HG03378 (cell line): ENCODE results near the gene INTS6.

Experiments
- ATAC-seq: cut with Tn5 transposase; IDR thresholded peaks from one replicate; pipeline ENCODE4 v1.9.1; 2021; ENCODE audit warnings: mild to moderate bottlenecking, moderate library complexity; ENCODE audit not compliant: unreplicated experiment

Gene INTS6

DNA sequence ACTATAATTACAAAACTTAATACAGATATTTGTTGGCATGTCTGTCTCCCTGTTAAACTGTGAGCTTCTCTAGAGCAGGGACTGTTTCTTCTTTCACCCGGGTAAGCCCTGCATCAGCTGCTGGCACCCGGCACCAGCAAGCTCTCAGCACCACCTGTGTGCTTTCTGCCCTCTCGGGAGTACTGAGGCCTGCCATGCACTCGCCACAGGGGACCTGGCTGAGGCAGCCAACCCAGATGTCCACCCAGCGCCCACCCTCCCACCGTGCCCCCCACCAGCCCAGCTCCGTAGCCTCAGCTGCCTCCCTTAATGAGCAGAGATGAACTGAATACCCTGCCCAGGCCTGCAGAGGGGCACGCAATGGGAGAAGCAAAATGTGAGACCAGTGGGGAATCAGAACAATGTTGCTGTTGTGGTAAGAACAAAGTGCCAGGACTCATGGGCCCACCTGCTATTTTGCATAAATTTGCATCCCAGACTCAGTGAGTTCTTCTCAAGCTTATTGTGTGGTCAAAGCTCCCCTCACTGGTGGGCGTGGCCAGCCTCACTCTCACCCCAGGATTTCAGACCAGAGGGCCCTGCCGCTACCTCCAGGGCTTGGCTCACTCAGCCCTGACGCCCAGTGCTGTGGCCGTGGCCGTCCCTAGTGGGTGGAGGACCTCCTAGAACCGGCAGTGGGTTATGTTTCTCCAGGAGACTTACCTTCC is 128.0 kb downstream of the INTS6 start:
- ATAC-seq = peak; percentile 64

DNA sequence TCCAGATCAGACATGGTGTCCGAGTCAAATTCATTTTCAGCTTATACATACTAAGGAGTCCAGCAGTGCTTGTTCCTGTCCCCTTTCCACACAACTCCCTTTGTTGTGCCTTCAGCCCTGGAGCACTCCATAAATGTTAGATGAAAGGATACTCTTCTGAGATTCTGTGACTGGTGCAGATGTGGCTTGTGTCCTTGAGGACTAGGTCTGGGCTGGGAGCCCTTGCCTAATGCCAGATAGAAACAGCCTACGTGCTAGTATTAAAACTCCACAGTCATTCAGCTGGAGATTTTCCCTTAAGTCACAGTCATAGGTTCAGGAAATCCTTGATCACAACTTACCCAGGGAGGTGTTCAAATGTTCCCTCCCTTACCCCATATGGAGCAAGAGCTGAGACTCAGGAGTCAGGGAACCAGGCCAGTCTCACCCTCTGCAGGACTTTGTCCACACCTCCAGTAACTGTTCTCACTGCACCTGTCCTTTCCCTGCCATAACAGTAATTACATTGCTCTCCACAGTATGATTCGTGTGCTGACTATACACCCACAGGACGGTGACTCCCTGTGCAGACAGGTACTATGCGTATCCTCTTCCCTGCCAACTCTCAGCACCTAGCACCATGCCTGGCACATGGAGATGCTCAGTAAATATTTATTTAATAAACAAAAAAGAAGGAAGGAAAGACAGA is 128.9 kb downstream of the INTS6 start:
- ATAC-seq = no peak

DNA sequence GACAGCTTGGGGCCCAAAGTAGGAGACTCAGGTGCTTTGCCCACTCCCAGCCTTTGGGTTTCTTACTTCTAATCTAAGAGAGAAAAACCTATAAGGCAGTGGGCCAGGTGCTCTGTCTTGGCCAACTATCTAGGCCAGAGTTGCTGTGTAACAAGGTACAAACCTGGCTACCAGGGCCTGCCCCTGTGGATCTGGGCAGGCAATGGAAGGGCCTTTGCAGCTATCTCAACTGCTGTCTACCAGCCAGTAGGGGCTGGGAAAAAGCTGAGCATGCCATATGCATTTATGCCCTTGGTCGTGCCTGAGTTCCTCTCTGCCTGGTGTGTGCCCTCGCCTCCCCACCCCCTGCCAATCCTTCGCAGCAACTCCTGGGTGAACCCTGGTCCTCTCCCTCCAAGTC is 130.0 kb downstream of the INTS6 start:
- no peak for ATAC-seq

DNA sequence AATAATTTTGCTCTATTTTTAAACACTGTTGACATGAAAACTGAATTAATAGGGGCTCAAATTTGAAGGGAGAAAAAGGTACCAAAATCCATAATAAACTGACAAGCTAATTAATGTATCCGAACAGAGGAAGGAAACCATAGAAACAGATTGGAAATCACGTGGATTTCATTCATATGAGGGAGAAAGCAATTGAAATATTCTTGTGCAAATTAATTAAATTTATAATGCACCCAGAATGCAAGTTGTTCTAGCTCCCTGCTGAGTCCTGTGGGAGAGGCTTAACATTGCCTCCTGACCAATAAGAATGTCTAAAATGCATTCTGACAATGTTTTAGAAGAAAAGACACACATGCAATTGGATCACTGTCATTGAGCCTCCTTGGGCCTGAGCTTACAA is 131.0 kb downstream of the INTS6 start:
- no peak for ATAC-seq

DNA sequence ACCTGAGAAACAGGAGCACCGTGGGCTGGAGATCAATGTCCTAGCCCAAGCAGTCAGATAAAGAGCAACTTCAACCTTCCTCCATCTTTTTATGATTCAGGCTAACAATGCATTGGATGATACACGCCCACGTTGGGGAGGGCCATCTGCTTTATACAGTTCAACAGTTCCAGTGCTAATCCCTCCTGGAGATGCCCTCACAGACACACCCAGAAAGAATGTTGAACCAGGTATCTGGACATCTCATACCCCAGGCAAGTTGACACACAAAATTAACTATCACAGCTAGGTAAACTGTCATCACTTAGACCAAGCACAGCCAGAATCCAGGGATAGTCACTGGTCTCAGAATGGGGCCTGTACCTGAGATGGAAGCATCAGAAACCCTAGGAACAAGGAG is 134.0 kb downstream of the INTS6 start:
- no peak for ATAC-seq

DNA sequence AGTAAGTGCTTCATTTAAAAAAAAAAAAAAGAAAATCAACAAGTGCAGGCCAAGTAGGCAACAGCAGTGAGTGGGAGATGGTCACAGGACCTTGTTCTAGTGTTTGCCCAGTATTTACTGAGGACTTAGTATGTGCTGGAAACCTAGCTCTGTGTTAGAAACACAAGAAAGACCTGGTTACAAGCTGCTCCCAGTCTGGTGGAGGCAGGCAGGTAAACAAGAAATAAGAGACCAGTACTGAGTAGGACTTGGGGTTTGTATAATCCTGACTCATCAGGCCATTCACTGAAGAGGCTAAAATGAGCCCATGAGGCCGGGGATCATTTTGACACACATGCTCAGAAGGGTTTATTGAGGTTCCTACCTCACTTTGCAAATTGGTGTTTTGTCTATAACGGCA is 134.8 kb downstream of the INTS6 start:
- no peak for ATAC-seq

DNA sequence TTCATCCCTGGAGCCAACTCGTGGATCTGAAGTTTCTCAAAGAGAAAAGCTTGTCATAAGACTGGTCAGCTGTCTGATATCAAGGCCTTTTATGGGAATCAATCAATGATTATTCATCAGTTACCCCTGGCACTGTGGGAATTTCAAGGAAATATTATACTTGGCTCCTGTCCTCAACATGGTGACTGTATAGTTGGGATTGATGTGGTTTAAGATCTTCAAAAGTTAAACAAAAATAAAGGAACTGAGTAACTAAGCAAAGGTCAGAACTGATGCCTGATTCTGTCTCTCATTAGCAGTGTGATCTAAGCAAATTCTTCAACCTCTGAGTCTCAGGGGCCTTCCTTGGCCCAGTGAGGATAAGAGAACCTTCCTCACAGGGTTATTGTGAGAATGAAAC is 135.6 kb downstream of the INTS6 start:
- no peak for ATAC-seq

DNA sequence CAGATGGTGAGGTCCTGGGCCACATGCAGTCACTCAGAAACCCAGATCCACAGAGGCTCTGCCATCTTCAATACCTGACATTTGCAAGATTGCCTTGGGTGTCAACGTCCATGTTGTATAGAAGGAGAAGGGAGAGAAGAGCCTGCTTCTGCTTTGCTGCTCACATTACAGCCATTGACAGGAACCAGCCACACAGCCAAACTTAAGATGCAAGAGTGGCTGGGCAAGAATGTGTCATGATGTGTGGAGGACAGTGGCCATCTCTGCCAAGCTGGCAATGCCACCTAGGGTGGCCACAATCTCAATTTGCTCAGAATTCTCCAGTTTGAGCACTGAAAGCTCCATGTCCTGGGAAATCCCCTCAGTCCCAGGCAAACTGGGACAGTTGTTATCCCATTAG is 139.2 kb downstream of the INTS6 start:
- no peak for ATAC-seq

DNA sequence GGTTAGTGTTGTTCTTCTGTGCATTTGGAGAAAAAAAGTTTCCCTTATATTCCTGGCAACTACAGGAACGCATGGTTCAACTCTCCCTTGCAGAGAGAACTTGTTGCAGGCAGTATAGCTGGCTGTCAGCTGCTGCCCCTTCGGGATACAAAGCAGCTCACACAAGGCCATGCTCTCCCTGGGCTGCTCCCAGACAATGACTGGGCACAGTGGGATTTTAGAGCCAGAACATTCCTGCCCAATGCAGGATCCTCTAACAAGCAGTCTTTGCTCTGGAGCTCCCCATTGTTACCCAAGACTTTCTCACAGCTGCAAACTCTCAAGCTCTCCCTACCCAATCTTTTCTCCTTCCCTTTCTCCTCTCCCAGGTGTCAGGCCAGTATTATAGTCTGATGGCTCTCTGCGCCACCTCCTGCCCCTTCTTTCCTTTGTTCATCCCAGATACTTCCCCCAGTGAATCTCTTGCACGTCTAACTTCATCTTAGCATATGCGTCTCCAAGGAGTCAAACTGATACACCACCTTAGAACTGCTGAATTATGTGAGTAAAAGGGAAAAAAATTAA is 140.8 kb downstream of the INTS6 start:
- no peak for ATAC-seq
